H9 (cell line): Measurements from ENCODE around the gene PDCD4. TPM values are rescaled to one million over a fixed set of nuclear protein-coding genes. Genes with fewer than 3 reads are reported as not detected.
A peak's percentile ranks its signal among the peaks of the same experiment; 100 is the strongest.

ENCODE experiments used
- DNase-seq: peaks from one replicate; pipeline ENCODE4 v3.0.0-alpha.2; 2017
- H2AFZ ChIP-seq: one replicate; pipeline ENCODE4 v1.6.1; 2013; ENCODE audit warnings: mild to moderate bottlenecking, low read length, control low read depth, moderate library complexity
- H2AK5ac ChIP-seq: 2 replicates; pipeline ENCODE4 v1.6.1; 2013; ENCODE audit warnings: low read length, control low read depth, mixed read lengths; ENCODE audit not compliant: insufficient read length
- H2BK120ac ChIP-seq: one replicate; pipeline ENCODE4 v1.6.1; 2013; ENCODE audit warnings: low read depth, mild to moderate bottlenecking, low read length, control low read depth, inconsistent platforms; ENCODE audit not compliant: poor library complexity, severe bottlenecking
- H2BK12ac ChIP-seq: 2 replicates; pipeline ENCODE4 v1.6.1; 2013; ENCODE audit warnings: low read length, control low read depth, mixed read lengths, low read depth; ENCODE audit not compliant: insufficient read length
- H2BK15ac ChIP-seq: 2 replicates; pipeline ENCODE4 v1.6.1; 2013; ENCODE audit warnings: low read depth, low read length, control low read depth
- H2BK20ac ChIP-seq: one replicate; pipeline ENCODE4 v1.6.1; 2013; ENCODE audit warnings: low read depth, mild to moderate bottlenecking, low read length, control low read depth, inconsistent platforms; ENCODE audit not compliant: poor library complexity, severe bottlenecking
- H2BK5ac ChIP-seq: 2 replicates; pipeline ENCODE4 v1.6.1; 2013; ENCODE audit warnings: low read length, control low read depth, mixed read lengths; ENCODE audit not compliant: insufficient read length
- H3K14ac ChIP-seq: 2 replicates; pipeline ENCODE4 v1.6.1; 2013; ENCODE audit warnings: low read length, control low read depth; ENCODE audit not compliant: insufficient read depth
- H3K18ac ChIP-seq: 2 replicates; pipeline ENCODE4 v1.6.1; 2013; ENCODE audit warnings: low read depth, mild to moderate bottlenecking, mixed read lengths, low read length, control low read depth; ENCODE audit not compliant: insufficient read length
- H3K23ac ChIP-seq: 2 replicates; pipeline ENCODE4 v1.6.1; 2013; ENCODE audit warnings: low read length, control low read depth, mixed read lengths, low read depth; ENCODE audit not compliant: insufficient read length
- H3K23me2 ChIP-seq: 2 replicates; pipeline ENCODE4 v1.6.1; 2013; ENCODE audit warnings: low read depth, mild to moderate bottlenecking, mixed read lengths, low read length, control low read depth; ENCODE audit not compliant: insufficient read length, poor library complexity, severe bottlenecking
- H3K27ac ChIP-seq: 2 replicates; pipeline ENCODE4 v1.5.1; 2013; ENCODE audit warnings: low read length, control low read depth, mixed read lengths, low read depth; ENCODE audit not compliant: insufficient read length
- H3K27me3 ChIP-seq: 2 replicates; pipeline ENCODE4 v1.6.1; 2013; ENCODE audit warnings: low read length, control low read depth, inconsistent platforms; ENCODE audit not compliant: insufficient read depth
- H3K4ac ChIP-seq: 2 replicates; pipeline ENCODE4 v1.6.1; 2013; ENCODE audit warnings: low read depth, mild to moderate bottlenecking, control low read depth, inconsistent platforms, low read length, moderate library complexity
- H3K4me1 ChIP-seq: 2 replicates; pipeline ENCODE4 v1.6.1; 2013; ENCODE audit warnings: low read length, control low read depth, inconsistent platforms; ENCODE audit not compliant: insufficient read depth
- H3K4me2 ChIP-seq: 2 replicates; pipeline ENCODE4 v1.6.1; 2013; ENCODE audit warnings: low read length, control low read depth, mixed read lengths; ENCODE audit not compliant: insufficient read length, insufficient read depth
- H3K56ac ChIP-seq: 2 replicates; pipeline ENCODE4 v1.6.1; 2013; ENCODE audit warnings: low read depth, mild to moderate bottlenecking, mixed read lengths, low read length, control low read depth; ENCODE audit not compliant: insufficient read length
- H3K79me1 ChIP-seq: 2 replicates; pipeline ENCODE4 v1.6.1; 2013; ENCODE audit warnings: low read depth, mild to moderate bottlenecking, moderate library complexity, low read length, control low read depth, inconsistent platforms; ENCODE audit not compliant: insufficient read depth, poor library complexity, severe bottlenecking
- H3K79me2 ChIP-seq: 2 replicates; pipeline ENCODE4 v1.6.1; 2013; ENCODE audit warnings: low read length, control low read depth, inconsistent platforms; ENCODE audit not compliant: insufficient read depth
- H3K9ac ChIP-seq: 2 replicates; pipeline ENCODE4 v1.6.1; 2013; ENCODE audit warnings: low read length, control low read depth, mixed read lengths; ENCODE audit not compliant: insufficient read length; ENCODE audit errors: extremely low read depth
- H3K9me3 ChIP-seq: one replicate; pipeline ENCODE4 v1.6.1; 2013; ENCODE audit warnings: low read depth, low read length, inconsistent platforms; ENCODE audit not compliant: control insufficient read depth
- H3T11ph ChIP-seq: one replicate; pipeline ENCODE4 v1.6.1; 2013; ENCODE audit warnings: mild to moderate bottlenecking, low read length, control low read depth, inconsistent platforms
- H4K20me1 ChIP-seq: one replicate; pipeline ENCODE4 v1.6.1; 2013; ENCODE audit not compliant: control insufficient read depth, insufficient read length, insufficient read depth
- H4K5ac ChIP-seq: 2 replicates; pipeline ENCODE4 v1.6.1; 2013; ENCODE audit warnings: low read depth, mild to moderate bottlenecking, mixed read lengths, low read length, control low read depth; ENCODE audit not compliant: insufficient read length
- H4K8ac ChIP-seq: replicated peaks from 2 replicates; pipeline ENCODE4 v1.6.1; 2013; ENCODE audit warnings: low read length, control low read depth, mixed read lengths, low read depth; ENCODE audit not compliant: insufficient read length
- H4K91ac ChIP-seq: 2 replicates; pipeline ENCODE4 v1.6.1; 2013; ENCODE audit warnings: low read depth, mild to moderate bottlenecking, moderate library complexity, mixed read lengths, low read length, control low read depth; ENCODE audit not compliant: insufficient read length
- H3K27ac Mint-ChIP-seq, 3 experiments: 2 replicates in 2 of 3; 3 replicates in 1 of 3; pipeline ENCODE4 v1.8.0; 2020 to 2021; ENCODE audit warnings: mixed read lengths in 3 of 3, mild to moderate bottlenecking in 1 of 3, moderate library complexity in 1 of 3
- H3K27me3 Mint-ChIP-seq: 2 replicates; pipeline ENCODE4 v1.8.0; 2021; ENCODE audit warnings: low read depth, mild to moderate bottlenecking, moderate library complexity, mixed read lengths
- H3K36me3 Mint-ChIP-seq, 3 experiments: 2 replicates in 2 of 3; 3 replicates in 1 of 3; pipeline ENCODE4 v1.8.0; 2020 to 2021; ENCODE audit warnings: low read depth in 3 of 3, mixed read lengths in 3 of 3; ENCODE audit not compliant: insufficient read depth in 1 of 3
- H3K4me1 Mint-ChIP-seq, 2 experiments: 2 replicates each; pipeline ENCODE4 v1.8.0; 2020; ENCODE audit warnings: mixed read lengths in 2 of 2
- H3K4me3 Mint-ChIP-seq, 2 experiments: 2 replicates in 1 of 2; 3 replicates in 1 of 2; pipeline ENCODE4 v1.8.0; 2020 to 2021; ENCODE audit warnings: mild to moderate bottlenecking in 2 of 2, mixed read lengths in 2 of 2, moderate library complexity in 1 of 2
- H3K9me3 Mint-ChIP-seq, 2 experiments: 2 replicates in 1 of 2; 3 replicates in 1 of 2; pipeline ENCODE4 v1.8.0; 2020; ENCODE audit warnings: mild to moderate bottlenecking in 2 of 2, mixed read lengths in 2 of 2, moderate library complexity in 1 of 2
- WGBS: extraction: QIAGEN DNeasy Blood & Tissue Kit; methylation state at CpG from one replicate; pipeline ENCODE4 v1.1.7; 2013; ENCODE audit warnings: missing lambda C conversion rate, low lambda C conversion rate, mixed read lengths; ENCODE audit not compliant: insufficient read length; ENCODE audit errors: extremely low coverage; 5-methylcytosine and 5-hydroxymethylcytosine counted together
- total RNA-seq: library from RNA; stranded (reverse); gene quantifications from 2 replicates; pipeline ENCODE4 v1.2.1, GENCODE V29; 2021
- TF ChIP-seq, protein P1 (sequence below): fragments of 200-600 bp; sonication (generic); conservative IDR thresholded peaks from 3 replicates; pipeline ENCODE4 v1.8.0; 2021; ENCODE audit warnings: antibody characterized with exemption, mild to moderate bottlenecking

PDCD4 gene
- total RNA-seq, 1 experiment from 2014 or later, result 29.3 TPM

- H3K23me2 ChIP-seq, result peaks cover 11% of the 10 kb centered on the region
- H2AK5ac ChIP-seq, result no peak overlapping the region
- no peak overlapping the region for H2BK5ac ChIP-seq
- H3K36me3 Mint-ChIP-seq, result peaks cover 0 to 4% (median 0%) of the 10 kb centered on the region in 3 experiments; a peak in 1 of 7 replicates
- whole genome bisulfite sequencing, result no CpG with 5 or more reads among the region's 70 CpGs
- H3K9me3 Mint-ChIP-seq, result no peaks in the 10 kb centered on the region; a peak in 1 of 5 replicates
- H4K8ac ChIP-seq, result no peak overlapping the region
- H4K91ac ChIP-seq, result no peak overlapping the region
- no peaks in the 10 kb centered on the region for H3K79me1 ChIP-seq
- H2BK20ac ChIP-seq, result no peak overlapping the region
- TF ChIP-seq, protein P1, sequence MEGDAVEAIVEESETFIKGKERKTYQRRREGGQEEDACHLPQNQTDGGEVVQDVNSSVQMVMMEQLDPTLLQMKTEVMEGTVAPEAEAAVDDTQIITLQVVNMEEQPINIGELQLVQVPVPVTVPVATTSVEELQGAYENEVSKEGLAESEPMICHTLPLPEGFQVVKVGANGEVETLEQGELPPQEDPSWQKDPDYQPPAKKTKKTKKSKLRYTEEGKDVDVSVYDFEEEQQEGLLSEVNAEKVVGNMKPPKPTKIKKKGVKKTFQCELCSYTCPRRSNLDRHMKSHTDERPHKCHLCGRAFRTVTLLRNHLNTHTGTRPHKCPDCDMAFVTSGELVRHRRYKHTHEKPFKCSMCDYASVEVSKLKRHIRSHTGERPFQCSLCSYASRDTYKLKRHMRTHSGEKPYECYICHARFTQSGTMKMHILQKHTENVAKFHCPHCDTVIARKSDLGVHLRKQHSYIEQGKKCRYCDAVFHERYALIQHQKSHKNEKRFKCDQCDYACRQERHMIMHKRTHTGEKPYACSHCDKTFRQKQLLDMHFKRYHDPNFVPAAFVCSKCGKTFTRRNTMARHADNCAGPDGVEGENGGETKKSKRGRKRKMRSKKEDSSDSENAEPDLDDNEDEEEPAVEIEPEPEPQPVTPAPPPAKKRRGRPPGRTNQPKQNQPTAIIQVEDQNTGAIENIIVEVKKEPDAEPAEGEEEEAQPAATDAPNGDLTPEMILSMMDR, result peak; percentile 36; the same call in 2 of the 3 replicates
- peak overlapping the region; percentile 78 to 87 for H3K4me3 Mint-ChIP-seq
- H3K27me3 ChIP-seq, result no peaks in the 10 kb centered on the region
- H3K23ac ChIP-seq, result no peak overlapping the region
- no peak overlapping the region for H2BK12ac ChIP-seq
- H4K20me1 ChIP-seq, result no peaks in the 10 kb centered on the region
- H3T11ph ChIP-seq, result no peak overlapping the region
- no peak overlapping the region for H3K4ac ChIP-seq
- H3K9me3 ChIP-seq, result no peaks in the 10 kb centered on the region
- H2AFZ ChIP-seq, result no peak overlapping the region
- peak overlapping the region; percentile 78 for H3K14ac ChIP-seq
- no peak overlapping the region for H3K56ac ChIP-seq
- no peaks in the 10 kb centered on the region; the same call in 1 of the 2 replicates for H3K4me1 ChIP-seq
- peak overlapping the region; percentile 94 for H3K4me2 ChIP-seq
- H3K27me3 Mint-ChIP-seq, result no peaks in the 10 kb centered on the region
- no peaks in the 10 kb centered on the region for H3K79me2 ChIP-seq
- peak overlapping the region; percentile 68 for H3K9ac ChIP-seq
- H3K27ac Mint-ChIP-seq, result peak overlapping the region; percentile 83 to 96 (median 87); a peak in 5 of 7 replicates
- peak; percentile 83 for DNase-seq
- H3K27ac ChIP-seq, result no peak overlapping the region
- peak overlapping the region; percentile 77 for H3K18ac ChIP-seq
- H2BK120ac ChIP-seq, result no peak overlapping the region
- H3K4me1 Mint-ChIP-seq, result peaks cover 23 to 24% of the 10 kb centered on the region in 2 experiments
- no peak overlapping the region for H2BK15ac ChIP-seq
- H4K5ac ChIP-seq, result no peak overlapping the region
Observed at GRCh38 chr10:110872145-110872983, 636 bp downstream of the PDCD4 start.
